Fibroblast of skin of left quadriceps (primary cell): ENCODE results near the gene KHDC4.

ENCODE experiments used
- DNase-seq, 2 experiments: peaks; one replicate each; pipeline ENCODE4 v3.0.0-alpha.2; 2013; ENCODE audit warnings: low read depth in 2 of 2

Gene KHDC4

GRCh38 chr1:155969377-155969791 lies 35.2 kb upstream of the KHDC4 start:
- DNase-seq: no peak

DNA sequence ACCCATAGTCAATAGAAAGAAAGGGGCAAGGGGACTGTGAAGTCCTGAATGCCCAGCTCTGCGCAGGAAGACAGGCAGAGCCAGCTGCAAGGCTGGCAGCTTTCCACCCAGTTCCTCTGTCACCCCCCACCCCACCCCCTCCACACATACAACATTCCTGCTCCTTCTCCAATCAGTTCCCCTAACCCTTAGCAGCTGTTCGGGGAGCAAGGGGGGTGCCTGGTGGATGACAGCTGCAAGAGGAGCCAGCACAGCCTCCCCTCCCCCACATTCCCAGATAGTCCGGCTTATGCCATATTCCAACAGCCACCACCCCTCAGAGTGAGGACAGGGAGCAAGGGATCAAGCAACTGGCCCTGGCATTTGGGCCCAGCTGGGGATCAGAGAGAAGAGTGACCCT lies 34.5 kb upstream of the KHDC4 start:
- DNase-seq: no peak

DNA sequence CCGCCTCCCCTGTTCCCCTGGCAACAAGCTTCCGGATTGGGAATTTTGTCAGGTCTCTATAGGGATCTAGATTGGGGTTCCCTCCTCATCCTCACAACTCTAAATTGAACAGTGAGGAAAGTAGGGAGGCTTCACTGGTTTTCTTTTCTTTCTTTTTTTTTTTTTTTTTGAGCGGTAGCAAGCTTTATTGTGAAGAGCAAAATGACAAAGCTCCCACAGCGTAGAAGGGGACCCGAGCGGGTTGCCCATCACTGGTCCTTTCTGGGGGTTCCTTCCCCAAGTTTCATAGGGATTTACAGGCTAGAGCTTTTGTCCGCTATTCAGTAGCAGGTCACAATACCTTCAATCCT lies 33.8 kb upstream of the KHDC4 start:
- no peak for DNase-seq

DNA sequence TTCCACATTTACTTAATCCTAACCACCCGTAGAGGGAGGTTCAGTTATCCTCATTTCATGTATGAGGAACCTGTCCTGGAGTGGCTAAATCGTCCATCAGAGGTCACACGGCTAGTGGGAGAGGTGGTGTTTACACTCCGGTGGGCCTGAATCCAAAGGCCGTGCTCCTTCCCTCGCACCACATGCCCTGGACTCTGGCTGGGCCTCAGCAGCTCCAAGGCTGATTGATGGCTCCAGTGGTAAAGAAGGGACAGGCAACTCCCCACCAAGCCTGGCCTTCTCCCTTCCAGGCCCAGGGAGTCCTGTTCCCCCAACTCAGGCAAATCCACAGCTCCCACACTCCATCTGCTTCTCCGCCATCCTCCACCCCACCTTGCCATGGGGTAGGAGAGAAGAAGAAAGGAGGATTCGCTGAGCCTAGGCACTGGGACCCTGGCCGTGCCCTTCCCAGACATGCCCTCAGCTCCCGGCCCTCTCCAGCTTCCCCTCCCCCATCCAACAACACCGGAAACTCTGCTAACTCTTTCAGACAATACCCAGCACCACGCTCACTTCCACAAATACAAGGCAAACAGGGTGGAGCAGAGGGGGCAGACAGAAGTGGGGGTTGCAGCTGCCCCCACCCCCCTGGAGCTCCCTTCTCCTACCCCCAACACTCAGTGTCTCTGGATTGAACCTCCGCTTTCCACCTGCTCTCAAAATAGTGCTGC lies 33.3 kb upstream of the KHDC4 start:
- DNase-seq: no peak

- DNase-seq: no peak
Observed at GRCh38 chr1:155966750-155967149, 32.5 kb upstream of the KHDC4 start.

DNA sequence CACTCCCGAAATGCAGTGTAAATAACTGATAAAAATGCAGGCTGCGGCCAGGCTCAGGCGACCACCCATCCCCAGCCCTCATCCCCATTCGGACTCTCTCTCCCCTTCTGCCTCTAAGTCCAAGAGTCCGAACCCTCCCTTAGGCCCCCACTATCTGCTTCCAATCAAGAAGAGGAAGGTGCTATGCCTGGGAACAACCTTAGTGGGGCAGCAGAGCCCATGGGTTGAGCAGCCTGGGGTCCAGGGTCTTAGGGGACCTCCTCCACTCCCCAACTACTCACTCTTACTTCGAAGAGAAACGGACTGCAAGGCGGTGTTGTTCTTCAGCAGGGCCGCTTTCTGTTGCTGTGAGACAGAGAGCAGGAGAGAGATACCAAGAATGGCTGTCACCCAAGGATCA lies 31.9 kb upstream of the KHDC4 start:
- DNase-seq: no peak

DNA sequence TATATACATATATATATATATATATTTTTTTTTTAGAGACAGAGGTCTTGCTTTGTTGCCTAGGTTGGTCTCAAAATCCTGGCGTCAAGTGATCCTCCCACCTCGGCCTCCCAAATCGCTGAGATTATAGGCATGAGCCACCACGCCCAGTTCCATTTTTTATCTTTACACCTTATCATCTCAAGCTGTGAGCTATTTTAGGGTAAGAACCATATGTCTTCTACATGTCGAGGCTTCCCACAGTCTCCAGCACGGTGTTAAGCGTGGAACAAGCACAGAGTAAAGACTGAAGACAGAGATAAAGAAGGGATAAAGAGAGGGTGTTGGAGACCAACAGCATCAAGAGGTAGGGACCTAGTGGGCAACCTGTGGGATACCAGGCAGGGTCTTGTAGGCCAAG lies 30.0 kb upstream of the KHDC4 start:
- no peak for DNase-seq

GRCh38 chr1:155962599-155963211 lies 28.5 kb upstream of the KHDC4 start:
- no peak for DNase-seq

DNA sequence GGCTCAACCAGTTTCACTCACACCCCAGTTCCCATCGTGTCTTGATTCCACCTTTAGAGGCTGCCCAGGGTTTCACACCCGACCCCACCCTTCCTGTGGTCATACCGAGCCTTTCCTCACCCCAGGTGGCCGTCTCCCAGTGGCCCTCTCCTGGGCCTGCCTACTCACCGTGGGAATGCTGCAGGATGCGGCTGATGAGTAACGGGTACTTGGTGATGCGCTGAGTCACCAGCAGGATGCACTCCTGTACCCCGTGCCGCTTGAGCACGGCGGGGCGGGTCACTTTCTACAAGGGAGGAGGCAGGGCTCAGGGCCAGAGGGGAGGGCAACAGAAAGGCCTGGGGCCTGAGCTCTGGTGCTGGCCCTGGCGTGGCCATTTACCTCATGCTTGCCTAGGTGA lies 27.7 kb upstream of the KHDC4 start:
- peak in 1 of 2 experiments; percentile 57 for DNase-seq

DNA sequence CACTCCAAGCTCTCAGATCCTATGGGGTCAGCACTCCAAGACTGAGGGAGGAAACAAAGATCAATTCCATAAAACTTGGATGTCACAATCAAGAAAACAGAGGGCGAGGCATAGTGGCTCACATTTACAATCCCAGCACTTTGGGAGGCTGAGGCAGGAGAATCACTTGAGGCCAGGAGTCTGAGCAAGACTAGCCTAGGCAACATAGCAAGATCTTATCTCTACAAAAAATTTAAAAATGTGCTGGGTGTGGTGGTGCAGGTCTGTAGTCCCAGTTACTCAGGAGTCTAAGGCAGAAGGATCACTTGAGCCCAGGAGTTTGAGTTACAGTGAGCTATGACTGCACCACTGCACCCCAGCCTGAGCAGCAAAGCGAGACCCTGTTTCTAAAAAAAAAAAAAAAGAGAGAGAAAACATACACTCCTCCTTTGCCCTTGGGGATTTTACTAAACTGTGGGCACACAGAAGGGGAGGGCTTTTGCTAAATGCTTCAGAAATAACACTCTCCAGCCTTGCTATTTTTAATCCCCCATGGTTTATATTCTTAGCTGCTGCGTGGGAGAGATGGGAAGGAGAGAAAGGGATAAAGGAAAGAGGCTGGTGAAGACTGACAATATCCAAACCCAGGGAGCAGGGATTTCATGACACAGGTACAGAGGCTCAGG lies 26.0 kb upstream of the KHDC4 start:
- no peak for DNase-seq

- no peak for DNase-seq
Observed at GRCh38 chr1:155957411-155957915, 23.2 kb upstream of the KHDC4 start.

DNA sequence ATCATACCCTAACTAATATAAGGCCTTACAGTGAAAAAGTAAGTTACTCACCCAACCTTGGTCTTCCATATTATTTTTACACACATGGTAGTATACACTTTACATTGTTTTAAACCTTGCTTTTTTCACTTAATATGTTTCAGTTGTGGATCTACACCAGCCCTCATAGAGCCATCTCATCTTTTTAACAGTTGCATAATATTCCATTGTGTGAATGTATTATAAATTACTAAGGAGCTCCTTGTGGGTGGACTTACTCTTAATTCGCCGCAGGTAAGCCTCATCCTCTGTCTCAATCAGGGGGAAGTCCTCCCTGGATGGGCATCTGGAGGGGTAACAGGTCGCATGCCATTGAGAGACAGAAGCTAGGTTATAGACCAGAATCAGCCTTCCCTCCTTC lies 20.4 kb upstream of the KHDC4 start:
- no peak for DNase-seq

DNA sequence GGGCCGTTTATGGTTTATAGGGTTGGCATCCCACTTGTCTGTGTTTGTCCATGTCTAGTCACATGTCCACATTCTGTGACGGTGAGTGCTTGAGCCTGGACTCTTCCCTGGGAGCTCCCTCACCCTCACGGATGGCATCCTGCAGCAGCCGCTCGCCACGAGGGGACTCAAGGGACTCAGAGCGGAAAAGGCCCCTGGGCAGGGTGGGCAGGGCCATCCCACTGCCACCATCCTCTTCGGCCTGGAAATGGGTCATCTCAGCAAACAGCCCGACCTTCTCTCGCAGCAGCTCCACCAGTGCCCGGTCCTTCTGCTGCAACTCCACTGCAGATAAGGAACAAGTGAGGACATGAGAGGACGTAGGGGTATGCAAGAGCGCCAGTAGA lies 18.3 kb upstream of the KHDC4 start:
- DNase-seq: no peak

DNA sequence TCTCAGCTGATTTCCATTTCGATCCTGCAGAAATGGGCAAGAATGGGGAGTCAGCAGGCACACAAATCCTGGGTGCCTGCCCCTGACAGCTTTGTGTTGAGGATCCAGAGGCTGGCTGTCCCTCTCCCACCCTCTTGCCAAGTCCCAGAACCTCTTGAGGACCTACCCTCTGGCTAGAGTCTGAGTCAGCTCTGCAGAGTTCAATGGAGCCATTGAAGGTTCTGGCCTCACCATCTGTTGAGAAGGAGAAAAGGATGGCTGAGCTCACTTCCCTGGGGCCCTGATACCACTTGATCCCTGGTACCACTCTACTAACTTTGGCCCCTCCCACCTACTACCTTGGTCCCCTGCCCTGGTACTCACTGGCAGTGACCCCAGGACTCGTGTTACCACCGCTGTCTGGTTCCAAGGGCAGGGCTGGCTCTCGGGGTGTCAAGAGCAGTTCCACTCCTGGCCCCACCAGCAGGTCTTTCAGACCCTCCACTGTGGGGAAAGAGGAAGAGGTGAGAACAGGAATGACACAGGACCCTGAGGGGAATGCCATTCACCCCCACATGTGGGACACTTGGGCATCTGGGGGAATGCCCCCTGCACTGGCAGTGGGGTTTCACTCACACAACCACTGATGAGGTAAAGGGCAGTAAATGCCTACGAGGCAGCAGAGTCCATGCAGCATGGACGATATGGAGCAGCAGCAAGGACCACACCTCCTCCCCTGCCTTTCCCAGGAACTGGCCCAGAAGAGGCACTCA lies 17.7 kb upstream of the KHDC4 start:
- no peak for DNase-seq

DNA sequence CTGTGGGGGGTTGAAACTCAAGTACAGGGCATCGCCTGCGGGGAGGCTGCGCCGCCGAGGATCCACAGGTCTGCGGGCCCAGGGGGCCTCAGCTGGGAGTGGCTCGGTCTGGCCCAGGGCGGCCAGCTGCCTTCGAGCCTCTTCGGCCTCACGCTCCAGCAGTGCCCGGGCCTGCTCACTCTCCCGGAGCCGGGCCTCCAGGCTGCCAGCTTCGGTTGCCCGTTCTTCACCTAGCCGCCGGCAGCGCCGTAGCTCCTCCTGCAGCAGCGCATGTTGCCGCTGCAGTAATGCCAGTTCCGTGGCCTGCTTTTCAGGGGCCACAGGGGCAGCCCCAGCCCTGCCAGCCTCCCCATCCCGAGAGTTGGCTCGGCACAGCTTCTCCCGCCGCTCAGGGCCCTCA lies 16.6 kb upstream of the KHDC4 start:
- DNase-seq: no peak

DNA sequence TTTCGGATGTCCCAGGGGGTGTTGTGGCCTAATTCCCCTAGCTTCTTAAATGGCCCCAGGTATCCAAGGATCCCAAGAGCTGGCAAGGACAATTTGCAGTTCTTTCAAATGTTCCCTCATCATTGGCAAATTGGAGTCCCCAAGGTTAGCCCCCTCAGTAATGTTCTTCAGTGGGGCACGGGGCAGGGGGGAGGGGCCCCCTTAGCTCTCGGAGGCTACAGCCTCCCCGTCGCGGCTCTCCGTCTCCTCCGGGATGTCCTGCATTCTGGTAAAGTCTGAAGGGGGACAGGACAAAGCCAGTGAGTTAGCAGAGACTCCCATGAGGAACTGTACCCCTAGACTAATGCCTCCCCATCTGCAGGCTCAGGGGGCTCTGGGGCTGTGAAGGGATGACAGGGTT lies 13.5 kb upstream of the KHDC4 start:
- no peak for DNase-seq

DNA sequence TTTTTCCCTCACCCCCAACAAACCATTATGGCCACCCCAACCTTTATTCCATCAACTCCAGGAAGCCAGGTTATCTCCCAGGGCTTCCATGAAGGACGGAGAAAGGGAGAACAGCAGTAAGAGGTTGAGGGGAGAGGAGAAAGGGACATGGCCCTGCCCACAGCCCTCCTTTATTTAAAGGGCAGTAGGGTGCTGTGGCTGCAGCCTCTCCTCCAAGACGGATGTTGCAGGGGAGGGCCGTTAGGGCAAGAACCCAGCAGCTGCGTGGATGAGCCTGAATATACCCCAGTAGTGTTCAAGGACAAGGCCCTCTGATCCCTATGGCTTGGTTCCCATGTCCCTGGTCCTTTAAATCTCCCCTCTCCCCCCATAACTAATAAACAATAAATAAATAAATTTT lies 13.1 kb upstream of the KHDC4 start:
- DNase-seq: no peak

DNA sequence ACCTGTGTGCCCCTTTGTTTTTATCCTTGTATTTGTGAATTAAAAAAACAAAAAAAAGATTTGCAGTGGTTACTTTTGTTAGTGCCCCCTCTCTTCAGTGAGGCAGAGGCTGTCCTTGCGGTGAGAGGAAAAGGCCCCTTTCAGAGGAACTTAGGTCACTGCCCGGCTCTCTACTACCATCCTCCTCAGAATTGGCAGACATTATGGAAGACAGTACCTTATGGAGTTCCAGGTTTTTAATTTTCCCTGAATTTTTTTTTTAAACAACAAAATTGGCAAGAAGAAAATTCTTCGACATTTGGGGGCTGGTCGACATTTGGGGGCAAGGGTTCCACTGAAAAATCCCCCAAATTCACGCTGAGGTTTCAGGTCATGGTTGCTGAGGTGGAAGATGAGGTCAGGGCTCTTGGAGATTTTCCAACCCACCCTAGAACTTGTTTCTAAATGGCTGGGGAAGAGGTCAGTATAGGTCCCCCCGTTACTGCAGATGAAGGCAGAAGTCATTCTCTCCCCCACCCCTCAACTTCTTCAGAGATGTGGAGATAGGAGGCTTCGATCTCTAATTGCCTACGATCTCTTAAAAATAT lies 12.5 kb upstream of the KHDC4 start:
- DNase-seq: no peak

DNA sequence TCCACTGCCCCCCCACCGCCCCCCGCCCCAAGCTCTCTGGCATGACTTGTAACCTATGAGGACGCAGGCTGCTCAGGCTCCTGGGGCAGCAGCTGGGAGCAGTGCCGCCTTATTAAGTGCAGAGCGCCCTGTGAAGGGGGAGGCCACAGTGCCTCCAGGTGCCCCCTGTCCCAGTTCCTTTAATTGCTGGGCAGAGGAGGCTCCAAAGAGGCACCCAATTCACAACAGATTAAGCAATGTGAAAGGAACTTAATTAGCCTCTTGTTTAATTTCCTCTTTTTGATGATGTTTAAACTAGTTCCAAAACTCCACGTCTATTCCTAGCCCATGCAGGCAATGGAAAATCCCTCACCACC lies 10.2 kb upstream of the KHDC4 start:
- DNase-seq: no peak

DNA sequence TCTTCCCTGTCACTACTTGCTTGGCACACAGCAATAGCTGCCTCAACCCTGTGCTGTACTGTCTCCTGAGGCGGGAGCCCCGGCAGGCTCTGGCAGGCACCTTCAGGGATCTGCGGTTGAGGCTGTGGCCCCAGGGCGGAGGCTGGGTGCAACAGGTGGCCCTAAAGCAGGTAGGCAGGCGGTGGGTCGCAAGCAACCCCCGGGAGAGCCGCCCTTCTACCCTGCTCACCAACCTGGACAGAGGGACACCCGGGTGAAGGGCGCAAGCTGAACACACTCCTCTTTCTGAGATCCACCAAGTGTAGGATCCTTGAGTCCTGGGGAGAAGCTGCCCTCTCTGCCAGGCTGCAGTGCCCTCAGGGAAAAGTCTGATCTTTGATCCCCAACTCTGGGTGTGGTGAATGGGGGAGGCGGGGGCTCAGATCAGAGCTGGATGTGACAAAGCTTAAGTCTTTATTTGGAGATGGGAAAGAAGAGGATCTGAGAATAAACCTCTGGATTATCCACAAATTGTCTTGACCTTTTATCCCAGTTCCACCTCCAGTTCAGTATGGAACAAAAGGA lies 8.4 kb upstream of the KHDC4 start:
- no peak for DNase-seq

- no peak for DNase-seq
Observed at GRCh38 chr1:155941845-155942531, 7.8 kb upstream of the KHDC4 start.
